GM12878 (cell line): ENCODE measurements around the gene WDR64.

Experiments used
- CHD2 ChIP-seq: IDR thresholded peaks from 2 replicates; pipeline ENCODE4 v1.6.1; 2011; ENCODE audit warnings: low read depth, low read length, improper control_type of control experiment, borderline replicate concordance
- FOS ChIP-seq: IDR thresholded peaks from 3 replicates; pipeline ENCODE4 v1.6.1; 2011; ENCODE audit warnings: borderline replicate concordance; ENCODE audit not compliant: insufficient read length; ENCODE audit errors: extremely low read depth
- MTA3 ChIP-seq: IDR thresholded peaks from 2 replicates; pipeline ENCODE4 v1.6.1; 2012; ENCODE audit warnings: low read length, inconsistent platforms, borderline replicate concordance
- POLR2AphosphoS2 ChIP-seq: IDR thresholded peaks from 2 replicates; pipeline ENCODE4 v1.6.1; 2011; ENCODE audit warnings: low read depth, mild to moderate bottlenecking, low read length, improper control_type of control experiment, moderate library complexity
- POLR2AphosphoS5 ChIP-seq: IDR thresholded peaks from 2 replicates; pipeline ENCODE4 v1.6.1; 2011; ENCODE audit warnings: mild to moderate bottlenecking, low read length, inconsistent platforms
- TAF1 ChIP-seq: IDR thresholded peaks from 2 replicates; pipeline ENCODE4 v1.6.1; 2011; ENCODE audit warnings: mild to moderate bottlenecking, low read depth, low read length, borderline replicate concordance
- TBL1XR1 ChIP-seq: IDR thresholded peaks from 2 replicates; pipeline ENCODE4 v1.6.1; 2012; ENCODE audit warnings: low read depth, low read length, improper control_type of control experiment
- TF ChIP-seq, protein P1 (sequence below): IDR thresholded peaks from 2 replicates; pipeline ENCODE4 v1.6.1; 2011; ENCODE audit warnings: low read depth, mild to moderate bottlenecking, low read length, moderate library complexity, borderline replicate concordance; ENCODE audit errors: extremely low read depth
- TF ChIP-seq, protein P2 (sequence below), 3 experiments: IDR thresholded peaks in 2 of 3; conservative IDR thresholded peaks in 1 of 3; 2 replicates each; pipeline ENCODE4 v1.5.1; 2011; ENCODE audit warnings: low read depth in 3 of 3, low read length in 3 of 3, mild to moderate bottlenecking in 3 of 3, control low read depth in 2 of 3, moderate library complexity in 2 of 3, inconsistent platforms in 1 of 3, mixed read lengths in 1 of 3; ENCODE audit not compliant: control insufficient read depth in 2 of 3, insufficient read depth in 1 of 3; ENCODE audit errors: extremely low read depth in 1 of 3

DNA sequence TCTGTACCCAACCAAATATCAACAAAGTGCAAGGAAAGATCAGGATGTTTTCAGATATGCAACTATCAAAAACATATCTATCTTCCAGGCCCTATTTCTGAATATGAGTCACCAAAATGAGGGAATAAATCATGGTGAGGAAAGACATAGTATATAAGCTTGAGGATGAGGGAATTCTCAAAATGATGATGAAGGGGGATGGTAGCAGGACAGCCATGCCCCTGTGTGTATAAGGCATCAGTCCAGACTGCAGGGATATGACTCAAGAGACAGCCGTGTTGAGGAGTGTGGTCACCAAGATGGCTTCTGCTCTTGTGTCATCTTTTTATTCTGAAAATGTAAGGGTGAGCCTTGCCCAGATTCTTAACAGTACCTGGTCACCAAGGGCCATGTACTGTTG lies 4.4 kb upstream of the WDR64 start:
- TF ChIP-seq TAF1 = no peak
- no peak for TF ChIP-seq MTA3
- TF ChIP-seq POLR2AphosphoS2 = no peak
- no peak for TF ChIP-seq TBL1XR1
- TF ChIP-seq, protein P1, sequence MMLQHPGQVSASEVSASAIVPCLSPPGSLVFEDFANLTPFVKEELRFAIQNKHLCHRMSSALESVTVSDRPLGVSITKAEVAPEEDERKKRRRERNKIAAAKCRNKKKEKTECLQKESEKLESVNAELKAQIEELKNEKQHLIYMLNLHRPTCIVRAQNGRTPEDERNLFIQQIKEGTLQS = no peak
- no peak for TF ChIP-seq FOS
- TF ChIP-seq POLR2AphosphoS5 = no peak
- TF ChIP-seq, protein P2, sequence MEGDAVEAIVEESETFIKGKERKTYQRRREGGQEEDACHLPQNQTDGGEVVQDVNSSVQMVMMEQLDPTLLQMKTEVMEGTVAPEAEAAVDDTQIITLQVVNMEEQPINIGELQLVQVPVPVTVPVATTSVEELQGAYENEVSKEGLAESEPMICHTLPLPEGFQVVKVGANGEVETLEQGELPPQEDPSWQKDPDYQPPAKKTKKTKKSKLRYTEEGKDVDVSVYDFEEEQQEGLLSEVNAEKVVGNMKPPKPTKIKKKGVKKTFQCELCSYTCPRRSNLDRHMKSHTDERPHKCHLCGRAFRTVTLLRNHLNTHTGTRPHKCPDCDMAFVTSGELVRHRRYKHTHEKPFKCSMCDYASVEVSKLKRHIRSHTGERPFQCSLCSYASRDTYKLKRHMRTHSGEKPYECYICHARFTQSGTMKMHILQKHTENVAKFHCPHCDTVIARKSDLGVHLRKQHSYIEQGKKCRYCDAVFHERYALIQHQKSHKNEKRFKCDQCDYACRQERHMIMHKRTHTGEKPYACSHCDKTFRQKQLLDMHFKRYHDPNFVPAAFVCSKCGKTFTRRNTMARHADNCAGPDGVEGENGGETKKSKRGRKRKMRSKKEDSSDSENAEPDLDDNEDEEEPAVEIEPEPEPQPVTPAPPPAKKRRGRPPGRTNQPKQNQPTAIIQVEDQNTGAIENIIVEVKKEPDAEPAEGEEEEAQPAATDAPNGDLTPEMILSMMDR (IDR thresholded peaks at IDR 0.05 in 2 of 3, conservative IDR thresholded peaks at IDR 0.05 in 1 of 3; ENCODE audit: control insufficient read depth in 2 of 3, extremely low read depth in 1 of 3, insufficient read depth in 1 of 3, low read depth in 3 of 3, low read length in 3 of 3) = no peak
- no peak for TF ChIP-seq CHD2
